GM18907 (cell line): Measurements from ENCODE around the gene FLT1.

Experiments
- ATAC-seq: cut with Tn5 transposase; IDR thresholded peaks from one replicate; pipeline ENCODE4 v1.9.1; 2021; ENCODE audit warnings: mild to moderate bottlenecking, moderate library complexity; ENCODE audit not compliant: unreplicated experiment

FLT1 gene

DNA sequence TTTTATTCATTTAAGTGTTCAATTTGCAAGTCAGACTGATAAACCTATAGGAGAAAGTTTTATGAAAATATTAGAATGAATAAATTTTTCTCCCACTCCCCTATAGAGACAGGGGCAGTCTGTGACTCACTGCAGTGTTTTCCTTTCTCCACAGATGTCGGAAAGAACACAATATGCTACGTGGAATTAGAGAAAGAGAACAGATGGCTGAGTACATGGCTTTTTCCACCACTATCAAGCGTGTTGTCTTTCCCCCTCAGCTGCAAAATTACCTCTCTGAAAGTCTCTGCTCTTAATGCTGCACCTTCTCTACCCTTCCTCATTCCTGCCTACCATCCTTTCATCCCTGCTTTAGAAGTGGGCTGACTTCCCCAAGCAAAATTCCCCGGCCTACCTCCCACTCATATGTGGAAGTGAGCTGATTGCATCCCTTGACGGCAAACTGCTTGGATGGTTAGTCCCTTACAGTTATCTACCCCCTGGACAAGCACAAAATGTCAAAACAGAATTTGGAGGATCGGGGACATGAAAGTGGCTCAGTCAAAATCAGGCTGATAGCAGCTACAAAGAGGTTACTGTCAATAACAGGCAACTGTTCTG is 30.0 kb downstream of the FLT1 start:
- ATAC-seq, result no peak

GRCh38 chr13:28463481-28463880 is 31.4 kb downstream of the FLT1 start:
- ATAC-seq, result no peak

- ATAC-seq, result no peak
These were observed 35.0 kb downstream of the FLT1 start for GRCh38 chr13:28459911-28460310.

DNA sequence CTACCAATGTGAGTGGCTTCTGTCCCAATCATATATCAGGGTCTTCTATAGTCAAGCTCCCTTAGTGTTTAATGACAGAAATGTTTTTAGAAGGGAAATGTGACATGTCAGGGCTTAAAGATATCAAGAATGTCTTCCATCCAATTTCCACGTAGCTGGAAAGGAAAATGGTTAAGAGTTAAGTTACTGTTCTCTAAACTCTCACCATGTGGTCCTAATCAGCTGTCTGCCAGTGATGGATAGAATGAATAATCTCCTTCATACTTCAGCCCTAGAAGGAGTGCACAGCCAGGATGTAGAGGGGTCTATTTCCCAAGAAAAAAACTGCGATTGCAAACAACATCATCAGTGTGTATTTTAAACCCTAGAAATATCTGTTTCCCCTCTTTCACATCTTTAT is 36.3 kb downstream of the FLT1 start:
- ATAC-seq, result no peak

DNA sequence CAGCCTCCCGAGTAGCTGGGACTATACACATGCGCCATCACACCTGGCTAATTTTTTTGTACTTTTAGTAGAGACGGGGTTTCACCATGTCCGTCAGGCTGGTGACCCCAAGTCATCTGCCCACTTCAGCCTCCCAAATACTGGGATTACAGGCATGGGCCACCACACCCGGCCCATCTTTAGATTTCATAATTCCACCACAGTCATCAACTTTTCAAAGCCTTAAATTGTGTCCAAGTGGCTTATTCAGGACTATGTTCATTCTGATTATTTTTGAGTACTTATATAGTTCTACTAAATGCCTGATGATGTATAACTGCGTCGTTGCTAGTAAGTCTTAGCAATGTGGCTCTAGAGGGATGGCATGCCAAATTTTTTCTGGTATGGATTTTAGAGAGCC is 36.9 kb downstream of the FLT1 start:
- no peak for ATAC-seq

DNA sequence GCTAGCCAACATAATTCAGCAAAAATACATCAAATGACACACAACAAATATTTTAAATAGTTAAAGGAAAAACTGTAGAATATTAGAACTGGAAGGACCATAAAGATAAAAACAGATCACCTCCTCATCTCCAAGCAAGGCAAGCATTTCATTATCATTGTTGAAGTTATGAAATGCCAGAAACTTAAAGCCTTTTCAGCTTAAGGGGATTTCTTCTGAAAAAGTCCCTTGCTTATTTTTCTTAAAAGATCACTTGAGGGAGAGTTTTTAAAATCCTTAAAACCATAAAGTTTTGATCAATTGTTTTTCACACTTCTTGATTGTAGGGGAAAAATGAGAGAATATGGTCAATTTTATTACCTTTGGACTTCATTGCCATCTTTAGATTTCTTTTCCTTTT is 37.4 kb downstream of the FLT1 start:
- ATAC-seq, result no peak

GRCh38 chr13:28455580-28456194 is 39.2 kb downstream of the FLT1 start:
- no peak for ATAC-seq

DNA sequence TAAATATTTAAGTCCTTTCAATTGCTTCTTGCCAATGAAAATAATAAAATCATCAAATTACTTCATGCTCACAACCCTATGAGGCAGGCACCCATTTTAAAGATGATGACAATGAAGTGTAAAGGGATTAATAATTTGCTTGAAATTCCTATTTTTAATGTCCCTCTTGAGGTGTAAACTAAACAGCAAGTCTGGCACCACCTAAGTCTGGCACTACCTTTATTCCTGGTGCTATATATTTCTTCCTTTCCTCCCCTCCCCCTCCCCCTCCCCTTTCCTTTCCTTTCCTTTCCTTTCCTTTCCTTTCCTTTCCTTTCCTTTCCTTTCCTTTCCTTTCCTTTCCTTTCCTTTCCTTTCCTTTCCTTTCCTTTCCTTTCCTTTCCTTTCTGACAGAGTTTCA is 42.2 kb downstream of the FLT1 start:
- ATAC-seq, result no peak

DNA sequence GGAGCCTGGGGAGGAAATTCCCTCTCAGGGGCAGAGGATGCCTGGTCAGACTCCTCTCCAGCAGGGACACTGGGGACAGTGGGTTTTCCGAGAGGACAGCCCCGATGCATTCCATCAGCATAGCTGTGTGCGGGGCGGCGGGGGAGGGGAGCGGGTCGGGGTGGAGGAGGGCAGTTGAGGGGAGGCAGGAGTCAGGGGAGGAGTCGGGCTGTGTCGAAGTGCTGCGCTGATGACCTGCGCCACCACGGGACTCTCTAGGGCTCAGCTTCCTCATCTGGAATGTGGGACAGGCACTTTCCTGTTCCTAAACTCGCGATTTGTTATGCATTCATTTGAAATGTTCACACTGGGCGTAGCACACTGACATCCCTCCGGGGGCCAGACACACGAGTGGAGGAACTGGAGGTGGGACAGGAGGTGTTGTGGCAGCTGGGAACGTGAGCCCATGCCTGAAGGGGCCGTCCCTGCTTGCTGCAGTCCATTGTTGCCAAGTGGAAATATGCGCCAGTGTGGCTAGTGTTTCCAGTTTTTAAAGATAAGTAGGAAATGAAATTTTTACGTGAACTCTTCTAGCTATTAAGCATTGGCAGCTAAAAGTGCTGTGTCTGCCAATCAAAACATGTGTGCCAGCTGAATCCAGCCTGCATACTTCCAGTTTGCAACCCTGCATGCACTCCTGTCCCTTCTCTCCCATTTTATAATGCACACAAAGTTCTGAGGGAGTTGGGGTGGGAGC is 43.3 kb downstream of the FLT1 start:
- no peak for ATAC-seq

- no peak for ATAC-seq
These were observed 44.8 kb downstream of the FLT1 start for GRCh38 chr13:28449826-28450773.

GRCh38 chr13:28448651-28449358 is 46.1 kb downstream of the FLT1 start:
- ATAC-seq, result no peak

DNA sequence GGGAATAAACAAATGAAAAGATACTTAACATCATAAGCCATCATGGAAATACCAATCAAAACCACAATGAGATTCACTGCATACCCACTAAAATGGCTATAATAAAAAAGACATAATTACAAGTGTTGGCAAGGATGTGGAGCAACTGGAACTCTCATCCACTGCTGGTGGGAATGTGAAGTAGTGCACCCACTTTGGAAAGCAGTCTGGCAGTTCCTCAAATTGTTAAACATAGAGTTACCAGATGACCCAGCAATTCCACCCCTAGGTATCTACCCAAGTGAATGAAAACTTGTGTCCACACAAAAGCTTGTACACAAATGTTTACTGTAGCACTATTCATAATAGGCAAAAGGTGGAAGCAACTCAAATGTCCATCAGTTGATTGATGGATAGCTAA is 46.9 kb downstream of the FLT1 start:
- no peak for ATAC-seq

- ATAC-seq, result no peak
These were observed 47.7 kb downstream of the FLT1 start for GRCh38 chr13:28447206-28447605.

- ATAC-seq, result no peak
These were observed 52.1 kb downstream of the FLT1 start for GRCh38 chr13:28442839-28443238.

- no peak for ATAC-seq
These were observed 53.4 kb downstream of the FLT1 start for GRCh38 chr13:28441529-28441928.

- no peak for ATAC-seq
These were observed 54.0 kb downstream of the FLT1 start for GRCh38 chr13:28440774-28441504.

DNA sequence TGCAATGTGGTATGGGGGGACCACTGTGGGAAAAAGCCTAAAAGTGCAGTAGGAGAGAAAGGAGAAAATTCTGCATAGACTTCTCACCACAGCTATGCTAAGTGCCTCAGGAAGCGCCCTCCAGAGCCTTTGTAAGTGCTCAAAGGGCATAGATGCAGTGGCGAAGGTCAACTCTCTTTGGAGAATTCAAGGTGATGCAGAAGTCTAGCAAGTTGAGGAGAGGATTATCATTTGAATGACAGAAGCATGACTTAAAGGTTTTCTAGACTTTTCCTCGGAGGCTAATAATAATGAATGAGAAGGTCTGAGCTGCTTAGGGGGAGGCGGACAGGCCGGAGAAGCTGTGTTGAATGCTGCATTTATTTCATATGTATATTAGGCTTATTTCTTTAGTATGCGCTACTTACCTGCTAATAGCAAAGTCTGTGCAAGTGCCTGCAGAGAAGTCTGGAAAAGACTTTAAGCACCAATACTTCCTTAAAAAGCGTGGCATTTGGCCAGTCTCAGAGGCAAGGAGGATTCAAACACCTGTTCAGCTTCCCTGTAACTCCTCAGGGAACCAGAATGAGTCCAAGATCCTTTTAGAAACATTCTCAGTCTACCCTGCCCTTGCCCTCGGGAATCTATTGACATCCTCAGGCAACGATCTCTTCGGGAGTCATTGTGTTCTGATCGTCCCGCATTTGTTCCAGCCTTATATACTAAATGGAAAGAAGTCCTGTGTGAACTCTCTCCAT is 56.2 kb downstream of the FLT1 start:
- ATAC-seq, result no peak

DNA sequence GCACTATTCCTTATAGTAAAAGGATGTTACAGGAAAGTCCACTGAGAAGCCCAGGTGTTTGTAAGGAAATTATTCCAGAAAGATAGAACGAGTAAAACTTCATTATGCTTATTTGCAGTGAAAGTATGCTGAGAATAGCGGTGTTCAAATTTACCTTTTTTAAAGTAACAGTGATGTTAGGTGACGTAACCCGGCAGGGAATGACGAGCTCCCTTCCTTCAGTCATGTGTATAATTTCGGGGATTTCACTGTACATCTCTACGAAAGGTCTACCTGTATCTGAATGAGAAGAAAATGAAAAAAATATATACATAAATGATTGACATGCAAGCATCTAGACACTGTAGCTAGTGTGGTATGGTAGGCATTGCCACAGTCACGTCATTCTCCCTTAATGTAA is 56.9 kb downstream of the FLT1 start:
- no peak for ATAC-seq

DNA sequence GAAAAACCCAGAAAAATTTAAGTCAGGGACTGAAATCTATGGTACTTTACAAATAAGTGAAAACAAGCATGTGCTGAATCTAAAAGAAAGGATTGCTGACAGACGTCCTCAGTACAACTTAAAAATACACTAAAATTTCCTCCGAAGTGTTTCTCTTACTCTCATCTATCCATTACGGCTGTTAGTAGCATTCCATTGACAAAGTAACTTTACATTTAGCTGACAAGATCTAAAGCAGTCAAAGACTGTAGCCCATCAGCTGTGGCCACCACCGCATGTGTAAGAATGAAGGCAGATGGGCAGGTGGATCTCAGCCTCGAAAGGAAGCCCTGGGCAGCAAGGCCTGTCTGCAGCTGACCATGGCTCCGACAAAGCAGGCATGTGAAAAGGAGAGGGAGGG is 59.0 kb downstream of the FLT1 start:
- ATAC-seq, result no peak
